Mammary epithelial cell (primary cell): ENCODE results near the gene DEFB113.

ENCODE experiments used
- CTCF ChIP-seq, 2 donors: IDR thresholded peaks in 1 of 2; conservative IDR thresholded peaks in 1 of 2; 2 replicates each; pipeline ENCODE4 v1.5.1; 2011 to 2012; ENCODE audit warnings: inconsistent platforms in 2 of 2, low read length in 2 of 2, mild to moderate bottlenecking in 2 of 2, control low read depth in 1 of 2, low read depth in 1 of 2; ENCODE audit not compliant: insufficient read depth in 1 of 2; ENCODE audit errors: extremely low read depth in 1 of 2
- EZH2 ChIP-seq: IDR thresholded peaks from 2 replicates; pipeline ENCODE4 v1.6.1; 2012; ENCODE audit warnings: low read length, inconsistent platforms, borderline replicate concordance

- no peak for TF ChIP-seq CTCF (conservative IDR thresholded peaks at IDR 0.05 in 1 of 2, IDR thresholded peaks at IDR 0.05 in 1 of 2; ENCODE audit: extremely low read depth in 1 of 2, insufficient read depth in 1 of 2, low read depth in 1 of 2, low read length in 2 of 2)
- TF ChIP-seq EZH2, result no peak
These were observed at the start of gene DEFB113 for GRCh38 chr6:49969605-49970004.
